HL-60 (cell line): ENCODE measurements around the gene GCK.

Experiments used
- DNase-seq, 2 experiments: peaks; one replicate each; pipeline ENCODE4 v3.0.0-alpha.2; 2010 to 2020; ENCODE audit warnings: low read depth in 1 of 2, low spot score in 1 of 2
- H3K27ac ChIP-seq: fragments of 250-450 bp; sonication (Bioruptor Pico); replicated peaks from 2 replicates; pipeline ENCODE4 v1.5.1; 2020; ENCODE audit warnings: mild to moderate bottlenecking, moderate library complexity
- H3K27me3 ChIP-seq: fragments of 250-450 bp; sonication (Bioruptor Pico); 2 replicates; pipeline ENCODE4 v1.5.1; 2021; ENCODE audit warnings: mild to moderate bottlenecking, moderate library complexity; ENCODE audit not compliant: insufficient read depth, poor library complexity, severe bottlenecking
- H3K4me3 ChIP-seq: replicated peaks from 2 replicates; pipeline ENCODE4 v1.5.1; 2011; ENCODE audit warnings: mild to moderate bottlenecking, control low read depth, low read length; ENCODE audit not compliant: insufficient read depth
- CTCF ChIP-seq: IDR thresholded peaks from one replicate; pipeline ENCODE4 v1.5.1; 2011; ENCODE audit warnings: low read length, control low read depth, inconsistent platforms; ENCODE audit not compliant: insufficient read depth
- GABPA ChIP-seq: IDR thresholded peaks from 2 replicates; pipeline ENCODE4 v1.6.1; 2012; ENCODE audit warnings: low read depth
- POLR2AphosphoS5 ChIP-seq: IDR thresholded peaks from 2 replicates; pipeline ENCODE4 v1.6.1; 2012; ENCODE audit warnings: low read depth
- REST ChIP-seq: IDR thresholded peaks from 2 replicates; pipeline ENCODE4 v1.6.1; 2012; ENCODE audit warnings: low read depth; ENCODE audit not compliant: insufficient replicate concordance
- SPI1 ChIP-seq: IDR thresholded peaks from 2 replicates; pipeline ENCODE4 v1.6.1; 2012; ENCODE audit warnings: low read depth, mild to moderate bottlenecking, borderline replicate concordance

The GCK gene

GRCh38 chr7:44156453-44157010 is 32.7 kb downstream of the GCK start:
- no peak for TF ChIP-seq REST
- no peak for TF ChIP-seq GABPA
- TF ChIP-seq CTCF, result no peak
- no peak overlapping the region for H3K4me3 ChIP-seq

GRCh38 chr7:44155191-44156185 is 33.8 kb downstream of the GCK start:
- no peak for TF ChIP-seq SPI1
- TF ChIP-seq REST, result no peak
- no peak for TF ChIP-seq CTCF
- no peak for TF ChIP-seq GABPA
- no peak for TF ChIP-seq POLR2AphosphoS5
- DNase-seq, result no peak
- Histone ChIP-seq H3K27me3 (no peaks in the 10 kb centered on the region), H3K27ac (no peak overlapping the region), H3K4me3 (no peak overlapping the region)

More at GRCh38 chr7:44156453-44157010, 32.7 kb downstream of the GCK start:
- no peak for DNase-seq
- Histone ChIP-seq H3K27ac (no peak overlapping the region), H3K27me3 (no peaks in the 10 kb centered on the region)

GRCh38 chr7:44154703-44155102 is 34.5 kb downstream of the GCK start:
- Histone ChIP-seq H3K27me3 (no peaks in the 10 kb centered on the region), H3K4me3 (no peak overlapping the region), H3K27ac (no peak overlapping the region)
- DNase-seq, result no peak
- TF ChIP-seq REST, result no peak
- no peak for TF ChIP-seq POLR2AphosphoS5
- no peak for TF ChIP-seq GABPA
- no peak for TF ChIP-seq CTCF
- no peak for TF ChIP-seq SPI1
